Measurements from ENCODE around the gene HGFAC.

Gene HGFAC

DNA sequence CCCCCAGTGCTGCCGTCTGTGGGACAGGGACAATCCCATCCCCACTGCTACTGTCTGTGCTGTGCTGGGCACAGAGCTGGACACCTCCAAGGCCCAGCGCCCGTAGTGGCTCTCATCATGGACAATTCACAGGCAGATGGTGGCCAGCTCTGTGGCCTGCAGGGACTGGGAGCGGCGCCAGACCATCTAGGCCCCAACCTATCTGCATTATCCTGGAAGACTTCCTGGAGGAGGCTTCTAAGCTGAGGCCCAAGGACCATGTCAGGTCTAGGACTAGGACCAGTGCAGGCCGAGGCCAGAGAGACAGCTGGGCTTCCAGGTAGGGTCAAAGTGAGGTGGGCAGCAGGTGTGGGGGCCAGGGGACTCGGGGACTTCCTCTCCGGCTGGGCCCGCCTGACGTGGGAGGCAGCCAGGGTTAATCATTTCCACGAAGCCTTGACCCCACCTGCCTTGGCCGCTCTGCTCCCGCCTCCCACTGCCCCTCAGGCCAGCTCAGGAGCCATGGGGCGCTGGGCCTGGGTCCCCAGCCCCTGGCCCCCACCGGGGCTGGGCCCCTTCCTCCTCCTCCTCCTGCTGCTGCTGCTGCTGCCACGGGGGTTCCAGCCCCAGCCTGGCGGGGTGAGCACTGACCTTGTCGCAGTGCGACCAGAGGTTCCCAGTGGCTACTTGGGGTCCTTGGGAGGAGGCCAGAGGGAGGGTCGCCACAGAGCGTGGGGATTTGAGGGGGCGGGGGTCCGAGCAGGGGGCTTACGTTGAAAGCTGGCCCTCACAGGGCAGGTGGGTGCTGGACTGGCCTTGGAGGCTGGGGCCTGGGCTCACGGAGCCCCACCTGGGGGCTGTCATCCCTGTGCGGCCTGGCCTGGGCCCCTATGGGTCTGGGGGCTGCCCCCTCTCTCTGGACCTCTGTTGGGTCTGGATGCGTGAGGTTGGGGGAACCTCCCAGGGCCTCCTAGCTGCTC lies at the start of gene HGFAC:
TSS of gene HGFAC (plus strand) at position 468 of the 959 bp plus-strand sequence. CDS start at position 502, 34 bp downstream.
- Mint-ChIP-seq H3K36me3 (ENCODE audit: insufficient read depth) (no peaks in the 10 kb centered on the region), H3K4me3 (no peak within 1 kb of the TSS), H3K4me1 (no peaks in the 10 kb centered on the region), H3K27me3 (no peaks in the 10 kb centered on the region), H3K9me3 (no peaks in the 10 kb centered on the region), H3K27ac (ENCODE audit: low read depth) (no peak within 1 kb of the TSS)
- ATAC-seq (replicated peaks; ENCODE audit: extremely low read depth, poor library complexity, severe bottlenecking): no peak
- DNase-seq (ENCODE audit: low spot score in 2 of 2): no peak

DNA sequence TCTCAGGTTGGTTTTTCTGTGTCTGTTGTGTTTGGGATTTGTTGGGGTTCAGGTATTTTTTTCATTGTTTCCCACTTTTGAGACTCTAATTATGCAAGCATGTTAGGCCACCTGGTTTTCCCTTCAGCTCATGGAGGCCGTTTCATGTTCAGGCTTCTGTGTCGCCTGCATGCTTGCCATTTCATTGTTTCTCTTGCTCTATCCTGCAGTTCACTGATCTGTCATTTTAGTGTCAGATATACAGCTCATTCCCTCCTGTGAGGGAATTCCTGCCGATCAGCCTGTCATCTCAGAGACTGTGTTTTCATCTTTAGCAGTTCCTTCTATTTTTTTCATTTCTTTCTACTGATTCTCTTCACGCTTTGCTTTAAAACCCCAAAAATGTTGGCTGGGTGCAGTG lies 49.4 kb upstream of the HGFAC start:
- no peaks in the 10 kb centered on the region for H3K36me3 Mint-ChIP-seq (ENCODE audit: insufficient read depth)
- H3K27ac Mint-ChIP-seq (ENCODE audit: low read depth): no peak overlapping the region
- H3K4me1 Mint-ChIP-seq: peaks cover 6% of the 10 kb centered on the region
- DNase-seq (ENCODE audit: low spot score in 2 of 2) (no peak), ATAC-seq (replicated peaks; ENCODE audit: extremely low read depth, poor library complexity, severe bottlenecking) (no peak)
- H3K9me3 Mint-ChIP-seq: no peaks in the 10 kb centered on the region
- H3K4me3 Mint-ChIP-seq: no peak overlapping the region
- no peaks in the 10 kb centered on the region for H3K27me3 Mint-ChIP-seq

DNA sequence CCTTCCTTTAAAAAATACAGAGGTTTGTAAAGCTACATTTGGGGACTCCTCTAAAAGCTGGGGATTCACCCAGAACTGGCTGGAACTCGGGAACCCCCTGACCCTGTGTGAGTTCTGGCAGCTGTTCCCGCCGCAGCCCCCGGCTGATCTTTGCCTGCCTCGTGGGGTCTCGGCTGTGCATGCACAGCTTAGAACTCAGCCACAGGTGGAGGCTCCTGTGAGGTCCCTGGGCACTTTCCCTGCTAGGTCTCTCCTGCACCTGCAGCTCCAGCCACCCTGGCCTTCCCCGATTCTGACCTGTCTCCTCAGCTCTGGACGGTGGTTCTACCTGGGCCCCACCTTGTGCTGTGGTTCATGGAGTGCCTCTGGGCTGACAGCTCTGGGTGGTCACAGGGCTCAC lies 48.6 kb upstream of the HGFAC start:
- Mint-ChIP-seq H3K4me3 (no peak overlapping the region), H3K27ac (ENCODE audit: low read depth) (no peak overlapping the region), H3K9me3 (no peaks in the 10 kb centered on the region), H3K36me3 (ENCODE audit: insufficient read depth) (no peaks in the 10 kb centered on the region), H3K27me3 (no peaks in the 10 kb centered on the region), H3K4me1 (peaks cover 6% of the 10 kb centered on the region)
- DNase-seq (ENCODE audit: low spot score in 2 of 2) (no peak), ATAC-seq (replicated peaks; ENCODE audit: extremely low read depth, poor library complexity, severe bottlenecking) (no peak)

DNA sequence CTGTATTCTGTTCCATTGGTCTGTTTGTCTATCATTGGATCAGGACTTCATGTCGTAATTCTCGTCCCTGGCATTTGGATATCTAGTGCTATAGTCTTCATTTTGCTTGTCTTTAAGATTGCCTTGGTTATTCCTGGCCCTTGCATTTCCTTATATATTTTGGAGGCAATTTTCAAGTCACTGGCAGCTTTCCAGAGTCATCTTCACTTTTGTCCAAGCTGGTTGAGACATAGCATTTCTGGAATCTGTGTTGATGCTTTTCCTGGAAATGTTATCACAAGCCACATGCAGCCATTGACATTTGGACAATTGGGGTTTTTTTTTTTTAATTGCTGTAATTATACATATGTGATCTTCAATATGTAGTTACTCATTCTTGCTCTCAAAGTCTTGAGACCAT lies 45.2 kb upstream of the HGFAC start:
- Mint-ChIP-seq H3K36me3 (ENCODE audit: insufficient read depth) (no peaks in the 10 kb centered on the region), H3K27me3 (no peaks in the 10 kb centered on the region), H3K4me3 (no peak overlapping the region), H3K4me1 (no peaks in the 10 kb centered on the region), H3K9me3 (no peaks in the 10 kb centered on the region), H3K27ac (ENCODE audit: low read depth) (no peak overlapping the region)
- ATAC-seq (replicated peaks; ENCODE audit: extremely low read depth, poor library complexity, severe bottlenecking): no peak
- DNase-seq (ENCODE audit: low spot score in 2 of 2): no peak

DNA sequence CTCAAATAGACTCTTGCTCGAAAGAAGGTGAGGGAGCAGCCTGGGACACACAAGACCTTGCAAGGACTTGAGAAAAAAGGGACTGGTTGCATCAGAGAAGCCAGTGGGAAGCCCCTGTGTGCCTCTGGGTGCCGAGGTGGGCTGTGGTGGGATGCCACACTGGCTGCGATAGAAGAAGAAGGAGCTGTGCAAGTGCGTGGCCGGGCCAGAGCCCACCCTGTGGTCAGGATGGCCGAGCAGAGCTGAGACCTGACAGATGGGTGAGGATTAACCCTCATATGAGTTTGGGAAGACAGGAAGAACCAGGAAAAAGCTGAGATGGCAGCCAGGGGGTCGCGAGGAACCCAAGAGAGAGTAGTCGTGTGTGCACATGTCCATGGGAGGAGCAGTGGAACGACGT lies 44.6 kb upstream of the HGFAC start:
- DNase-seq (ENCODE audit: low spot score in 2 of 2) (no peak), ATAC-seq (replicated peaks; ENCODE audit: extremely low read depth, poor library complexity, severe bottlenecking) (no peak)
- Mint-ChIP-seq H3K27ac (ENCODE audit: low read depth) (no peak overlapping the region), H3K4me3 (no peak overlapping the region), H3K27me3 (no peaks in the 10 kb centered on the region), H3K4me1 (no peaks in the 10 kb centered on the region), H3K36me3 (ENCODE audit: insufficient read depth) (no peaks in the 10 kb centered on the region), H3K9me3 (no peaks in the 10 kb centered on the region)

DNA sequence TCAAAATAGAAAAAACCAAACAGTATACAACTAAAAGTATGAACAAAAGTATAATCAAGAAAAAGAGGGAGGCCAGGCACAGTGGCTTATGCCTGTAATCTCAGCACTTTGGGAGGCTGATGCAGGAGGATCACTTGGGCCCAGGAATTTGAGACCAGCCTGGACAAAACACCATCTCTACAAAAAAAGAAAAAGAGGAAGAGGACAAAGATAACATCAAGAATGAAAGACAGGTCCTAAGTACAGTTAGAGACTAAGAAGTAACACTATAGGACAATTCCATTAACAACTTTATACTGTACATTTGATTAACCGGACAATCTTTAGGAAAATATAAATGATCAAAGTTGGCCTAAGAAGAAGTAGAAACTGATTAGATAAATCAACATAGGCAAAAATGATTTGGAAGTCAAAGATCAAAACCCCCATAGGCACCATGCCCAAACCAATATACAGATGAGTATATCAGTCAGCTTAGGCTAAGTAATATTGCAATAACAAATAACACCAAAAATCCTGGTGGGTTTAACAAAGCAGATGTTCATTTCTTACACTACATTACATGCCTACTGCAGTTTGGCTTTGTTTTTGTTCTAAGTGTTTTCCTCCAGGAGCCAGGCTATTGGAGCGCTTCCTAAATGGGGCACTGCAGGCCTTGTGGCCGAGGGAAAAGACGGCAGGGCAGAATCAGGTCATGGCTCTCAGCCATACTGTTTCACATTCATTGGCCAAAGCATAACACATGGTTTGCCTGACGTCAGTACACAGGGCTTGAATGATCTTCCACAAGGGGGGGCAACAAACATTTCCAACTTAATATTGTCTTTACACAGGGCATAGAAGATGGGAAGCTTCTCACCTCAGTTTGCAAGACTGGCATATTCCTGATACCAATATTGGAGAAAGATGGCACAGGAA lies 42.2 kb upstream of the HGFAC start:
- no peak overlapping the region for H3K4me3 Mint-ChIP-seq
- DNase-seq (ENCODE audit: low spot score in 2 of 2) (no peak), ATAC-seq (replicated peaks; ENCODE audit: extremely low read depth, poor library complexity, severe bottlenecking) (no peak)
- H3K27ac Mint-ChIP-seq (ENCODE audit: low read depth): no peak overlapping the region
- H3K9me3 Mint-ChIP-seq: no peaks in the 10 kb centered on the region
- no peaks in the 10 kb centered on the region for H3K4me1 Mint-ChIP-seq
- no peaks in the 10 kb centered on the region for H3K36me3 Mint-ChIP-seq (ENCODE audit: insufficient read depth)
- no peaks in the 10 kb centered on the region for H3K27me3 Mint-ChIP-seq

DNA sequence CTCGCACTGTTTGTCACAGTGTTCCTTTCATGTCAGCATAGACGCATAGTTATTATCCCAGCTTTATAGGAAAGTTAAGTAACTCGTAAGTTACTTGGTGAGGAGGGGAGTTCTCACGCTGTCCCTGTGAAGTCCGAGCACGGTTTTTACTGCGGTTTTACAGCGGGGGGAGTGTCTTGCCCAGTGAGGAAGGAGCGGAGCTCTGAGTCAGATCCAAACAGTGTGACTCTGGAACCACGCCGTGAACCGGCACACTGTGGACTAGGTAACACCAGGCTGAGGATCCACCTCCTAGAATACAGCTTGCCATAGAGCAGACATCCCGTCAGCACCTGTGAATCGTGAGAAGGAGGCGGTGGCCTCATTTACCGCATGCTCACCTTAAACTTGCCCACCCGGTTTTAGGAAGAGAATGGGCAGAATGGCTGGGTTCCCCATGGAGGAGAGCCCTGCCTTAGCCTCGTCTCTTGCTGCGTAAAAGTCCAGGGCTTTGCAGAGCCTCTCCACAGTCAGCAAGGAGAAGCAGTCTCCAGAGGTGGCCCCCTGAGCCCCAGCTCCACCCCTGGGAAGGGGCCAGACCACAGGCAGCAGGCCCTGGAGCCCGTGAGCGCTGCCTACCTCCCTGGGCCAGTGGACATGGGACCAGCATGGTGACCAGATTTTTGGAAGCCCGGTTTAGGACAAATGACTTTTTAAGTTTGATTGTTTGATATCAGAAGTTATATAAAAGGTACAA lies 40.2 kb upstream of the HGFAC start:
- H3K4me1 Mint-ChIP-seq: no peaks in the 10 kb centered on the region
- no peak for ATAC-seq (replicated peaks; ENCODE audit: extremely low read depth, poor library complexity, severe bottlenecking)
- H3K36me3 Mint-ChIP-seq (ENCODE audit: insufficient read depth): no peaks in the 10 kb centered on the region

DNA sequence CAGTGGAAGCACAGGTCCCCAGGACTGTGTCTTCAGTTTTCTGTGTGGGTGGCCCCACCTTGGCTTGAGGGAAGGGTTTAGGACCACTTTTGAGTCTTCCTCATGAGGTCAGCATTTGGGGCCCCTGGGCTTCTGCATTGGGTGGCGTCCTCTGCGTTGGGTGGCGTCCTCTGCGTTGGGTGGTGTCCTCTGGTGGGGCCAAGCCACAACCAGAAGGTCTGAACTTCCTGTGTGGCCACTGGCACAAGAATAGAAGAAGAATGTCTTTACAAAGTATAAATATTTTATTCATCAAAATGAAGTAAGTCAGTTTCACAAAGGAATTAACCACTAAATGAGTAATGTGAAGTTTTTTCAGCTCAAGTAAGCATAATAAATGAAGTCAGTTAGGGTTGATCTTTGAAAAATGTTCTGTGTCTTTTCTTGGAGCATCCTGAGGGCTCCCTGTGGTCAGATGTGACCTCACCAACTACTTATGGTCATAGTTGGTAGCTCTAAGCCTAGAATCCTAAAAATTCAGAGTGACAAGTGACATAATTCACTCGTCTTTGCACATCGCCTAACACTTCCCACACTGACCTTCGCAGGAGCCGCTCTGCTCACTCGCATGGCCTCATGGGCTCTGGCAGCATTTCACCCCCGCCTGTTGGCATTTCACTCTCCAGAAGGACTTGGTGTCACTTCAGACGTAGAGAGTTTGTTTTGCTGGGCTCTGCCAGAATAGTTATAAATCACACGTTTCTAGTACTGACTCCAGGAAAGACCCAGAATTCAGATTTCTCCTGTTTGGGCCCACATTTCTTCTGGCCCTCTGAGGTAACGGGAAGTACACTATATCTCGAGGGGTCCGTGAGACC lies 39.0 kb upstream of the HGFAC start:
- no peaks in the 10 kb centered on the region for H3K4me1 Mint-ChIP-seq
- H3K36me3 Mint-ChIP-seq (ENCODE audit: insufficient read depth): no peaks in the 10 kb centered on the region
- no peak for DNase-seq (ENCODE audit: low spot score in 2 of 2)

More for the DNA sequence above, 40.2 kb upstream of the HGFAC start:
- DNase-seq (ENCODE audit: low spot score in 2 of 2): no peak
- Mint-ChIP-seq H3K27ac (ENCODE audit: low read depth) (no peak overlapping the region), H3K9me3 (no peaks in the 10 kb centered on the region), H3K4me3 (no peak overlapping the region), H3K27me3 (no peaks in the 10 kb centered on the region)

DNA sequence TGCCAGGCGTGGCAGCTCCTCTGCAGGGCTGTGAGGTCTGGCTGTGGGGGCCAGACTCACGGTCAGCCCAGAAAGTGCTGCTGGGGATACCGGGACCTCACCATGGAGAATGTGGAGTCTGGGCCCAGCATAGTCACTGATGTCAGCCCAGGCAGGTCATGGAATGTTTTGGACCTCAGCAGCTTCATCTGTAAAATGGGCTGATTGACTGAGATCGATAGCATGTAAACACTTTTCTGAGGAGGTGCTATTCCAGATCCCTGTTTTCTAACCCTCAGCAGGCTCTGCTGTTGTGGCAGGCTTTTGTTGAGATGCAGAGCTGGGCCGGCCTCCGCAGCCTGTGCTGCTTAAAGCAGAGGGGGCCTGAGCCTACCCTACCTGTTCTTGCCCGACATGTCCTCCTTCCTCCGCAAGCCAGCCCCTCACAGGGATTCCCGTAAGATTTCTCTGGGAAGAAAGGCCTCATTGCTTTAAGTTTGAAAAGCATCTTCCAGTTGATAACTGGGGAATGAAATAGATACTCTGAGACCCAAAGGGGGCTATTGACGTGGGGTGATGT lies 38.3 kb upstream of the HGFAC start:
- no peak overlapping the region for H3K27ac Mint-ChIP-seq (ENCODE audit: low read depth)
- no peak for ATAC-seq (replicated peaks; ENCODE audit: extremely low read depth, poor library complexity, severe bottlenecking)
- DNase-seq (ENCODE audit: low spot score in 2 of 2): no peak

More for the DNA sequence above, 39.0 kb upstream of the HGFAC start:
- no peaks in the 10 kb centered on the region for H3K9me3 Mint-ChIP-seq
- no peaks in the 10 kb centered on the region for H3K27me3 Mint-ChIP-seq
- no peak overlapping the region for H3K27ac Mint-ChIP-seq (ENCODE audit: low read depth)
- no peak overlapping the region for H3K4me3 Mint-ChIP-seq
- no peak for ATAC-seq (replicated peaks; ENCODE audit: extremely low read depth, poor library complexity, severe bottlenecking)

DNA sequence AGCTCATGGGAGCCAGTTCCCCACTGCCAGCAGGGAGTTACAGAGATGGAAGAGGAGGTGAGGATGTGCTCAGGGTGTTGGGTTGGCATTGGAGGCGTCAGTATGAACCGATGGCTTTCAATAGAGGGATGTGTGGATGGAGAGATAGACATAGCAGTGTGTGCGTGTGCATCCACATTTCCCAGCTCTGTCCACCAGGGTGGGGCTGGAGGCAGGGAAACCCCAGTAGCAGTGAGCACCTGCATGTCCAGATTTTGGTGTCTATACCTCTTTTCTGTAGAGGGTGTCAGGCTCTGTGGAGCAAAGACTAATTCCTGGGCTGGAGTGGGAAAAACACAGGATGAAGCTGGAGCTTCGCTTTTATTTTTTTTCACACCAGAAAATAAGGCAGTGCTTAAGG lies 37.2 kb upstream of the HGFAC start:
- DNase-seq (ENCODE audit: low spot score in 2 of 2): no peak
- H3K27ac Mint-ChIP-seq (ENCODE audit: low read depth): no peak overlapping the region
- H3K27me3 Mint-ChIP-seq: no peaks in the 10 kb centered on the region
- ATAC-seq (replicated peaks; ENCODE audit: extremely low read depth, poor library complexity, severe bottlenecking): no peak
- no peaks in the 10 kb centered on the region for H3K36me3 Mint-ChIP-seq (ENCODE audit: insufficient read depth)
- H3K4me1 Mint-ChIP-seq: no peaks in the 10 kb centered on the region
- no peaks in the 10 kb centered on the region for H3K9me3 Mint-ChIP-seq
- no peak overlapping the region for H3K4me3 Mint-ChIP-seq

More for the DNA sequence above, 38.3 kb upstream of the HGFAC start:
- Mint-ChIP-seq H3K4me1 (no peaks in the 10 kb centered on the region), H3K4me3 (no peak overlapping the region), H3K27me3 (no peaks in the 10 kb centered on the region), H3K9me3 (no peaks in the 10 kb centered on the region), H3K36me3 (ENCODE audit: insufficient read depth) (no peaks in the 10 kb centered on the region)

DNA sequence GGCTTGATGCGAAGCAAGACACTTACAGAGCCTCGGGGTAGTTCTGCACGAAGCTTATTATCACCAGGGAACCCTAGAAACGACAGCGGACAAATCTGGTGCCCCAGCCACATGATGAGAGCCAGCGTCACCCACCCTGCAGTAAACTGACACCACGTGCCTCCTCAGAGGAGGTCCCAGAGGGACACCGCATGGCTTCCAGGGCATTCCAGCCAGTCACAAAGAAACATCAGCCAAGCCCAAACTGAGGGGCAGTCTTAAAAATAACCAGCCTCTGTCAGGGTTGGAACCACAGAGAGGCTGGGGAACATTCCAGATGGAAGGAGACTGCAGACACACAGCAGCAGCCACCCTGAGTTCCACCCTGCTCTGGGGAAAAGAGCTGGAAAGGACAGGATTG lies 36.6 kb upstream of the HGFAC start:
- Mint-ChIP-seq H3K27ac (ENCODE audit: low read depth) (no peak overlapping the region), H3K36me3 (ENCODE audit: insufficient read depth) (no peaks in the 10 kb centered on the region), H3K4me1 (no peaks in the 10 kb centered on the region), H3K27me3 (no peaks in the 10 kb centered on the region), H3K9me3 (no peaks in the 10 kb centered on the region), H3K4me3 (no peak overlapping the region)
- no peak for DNase-seq (ENCODE audit: low spot score in 2 of 2)
- ATAC-seq (replicated peaks; ENCODE audit: extremely low read depth, poor library complexity, severe bottlenecking): no peak

All from central memory CD8-positive, alpha-beta T cell (primary cell).